Kidney (tissue), 14 donors: ENCODE data around the gene PRPSAP1. TPM values are rescaled to one million over a fixed set of nuclear protein-coding genes. Genes with fewer than 3 reads are reported as not detected.

Experiments
- DNase-seq, 5 donors: peaks; one replicate each; pipeline ENCODE4 v3.0.0-alpha.2; 2013 to 2020
- FAIRE-seq: peaks from 2 replicates; lab custom pipeline; 2012; peaks lifted over from hg19 to GRCh38; lab: Jason Lieb, UNC
- H3K27ac ChIP-seq, 2 donors: one replicate each; pipeline ENCODE4 v1.7.0; 2013; ENCODE audit warnings: low read depth in 2 of 2, low read length in 2 of 2, inconsistent platforms in 1 of 2
- H3K27me3 ChIP-seq: one replicate; pipeline ENCODE4 v1.7.1; 2013; ENCODE audit warnings: low read length, inconsistent platforms; ENCODE audit not compliant: control insufficient read depth, insufficient read depth
- H3K36me3 ChIP-seq, 3 donors: one replicate each; pipeline versions ENCODE4 v1.7.0 to v1.7.1; 2013; ENCODE audit warnings: low read length in 3 of 3, control low read depth in 1 of 3, inconsistent platforms in 1 of 3; ENCODE audit not compliant: insufficient read depth in 3 of 3, control insufficient read depth in 2 of 3
- H3K4me1 ChIP-seq, 3 donors: one replicate each; pipeline versions ENCODE4 v1.7.0 to v1.7.1; 2013; ENCODE audit warnings: low read length in 3 of 3, inconsistent platforms in 1 of 3, low read depth in 1 of 3; ENCODE audit not compliant: control insufficient read depth in 2 of 3, insufficient read depth in 2 of 3
- H3K4me3 ChIP-seq, 3 donors: one replicate each; pipeline versions ENCODE4 v1.7.0 to v1.8.1; 2013; ENCODE audit warnings: low read length in 3 of 3, control low read depth in 1 of 3, inconsistent platforms in 1 of 3
- H3K9ac ChIP-seq, 3 donors: one replicate each; pipeline versions ENCODE4 v1.7.0 to v1.7.1; 2013; ENCODE audit warnings: low read length in 3 of 3, control low read depth in 1 of 3, inconsistent platforms in 1 of 3
- H3K9me3 ChIP-seq, 3 donors: one replicate each; pipeline versions ENCODE4 v1.7.0 to v1.7.1; 2013; ENCODE audit warnings: low read length in 3 of 3, control low read depth in 1 of 3, inconsistent platforms in 1 of 3; ENCODE audit not compliant: control insufficient read depth in 2 of 3, insufficient read depth in 1 of 3
- intact Hi-C: fragments of 100-400 bp; cut with DNase I; formaldehyde crosslinking; loops from one replicate; pipeline ENCODE4 v1.11.1; 2022
- polyA plus RNA-seq: library from polyadenylated mRNA; stranded (reverse); fragments of 350-450 nt; fragmentation: Illumina TruSeq; extraction: RNeasy Lipid Tissue Mini Kit (QIAGEN cat#74804); gene quantifications from one replicate; pipeline ENCODE4 v1.2.3, GENCODE V29; 2014; ENCODE audit warnings: low read depth, low replicate concordance; ENCODE audit not compliant: insufficient read depth
- total RNA-seq: library from RNA; stranded (reverse); fragmentation: NEBNext Ultra II Directional; extraction: Animal tissue kit (Norgen Biotek cat#: 25700); gene quantifications from one replicate; pipeline ENCODE4 v1.2.1, GENCODE V29; 2021
- TF ChIP-seq, protein P1 (sequence below): IDR thresholded peaks from 3 replicates; pipeline ENCODE4 v1.5.1; 2012; ENCODE audit warnings: mild to moderate bottlenecking, moderate library complexity, borderline replicate concordance; ENCODE audit not compliant: insufficient read depth; ENCODE audit errors: extremely low read depth
- donor health status: control.
- donor health status: control.
- donor health status: control.
- donor health status: control.
- donor health status: control.
- donor health status: DM: yes; HTN: yes; CAD: no.
- donor health status: Normal renal cell carcinoma (clear cell type).

Gene PRPSAP1
- total and polyA plus RNA-seq, 2 donors from 2014 or later = 37.6 to 39.9 TPM

DNA sequence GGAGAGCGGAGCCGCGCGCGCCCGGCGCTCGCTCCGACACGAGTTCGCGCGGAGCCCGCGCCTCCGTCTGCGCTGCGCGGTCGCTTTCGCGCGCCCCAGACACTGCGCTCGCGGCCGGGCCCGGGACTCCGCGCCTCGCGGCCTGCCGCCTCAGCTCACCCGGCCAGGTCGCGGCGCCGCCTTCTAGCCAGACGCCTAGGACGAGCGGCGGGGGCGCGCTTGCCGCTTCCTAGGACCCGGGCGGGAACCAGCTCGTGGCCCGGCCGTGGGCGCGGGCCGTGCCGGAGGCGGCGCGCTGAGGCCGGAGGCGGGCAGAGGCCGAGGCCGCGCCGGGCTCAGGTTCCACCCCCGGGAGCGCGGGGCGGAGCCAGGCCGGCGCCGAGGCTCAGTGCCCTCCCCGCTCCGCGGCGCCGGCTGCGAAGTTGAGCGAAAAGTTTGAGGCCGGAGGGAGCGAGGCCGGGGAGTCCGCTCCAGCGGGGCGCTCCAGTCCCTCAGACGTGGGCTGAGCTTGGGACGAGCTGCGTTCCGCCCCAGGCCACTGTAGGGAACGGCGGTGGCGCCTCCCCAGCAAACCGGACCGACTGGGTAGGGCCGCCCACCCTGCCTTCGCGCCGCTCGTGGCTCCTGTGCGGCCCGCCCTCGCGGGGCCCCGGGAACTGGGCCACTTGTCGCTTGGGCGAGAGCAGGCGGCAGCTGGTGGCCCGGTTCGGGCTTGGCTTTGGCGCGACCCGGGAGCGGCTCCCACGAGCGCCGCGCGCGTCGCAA is 30.7 kb upstream of the PRPSAP1 start, which contains the start of gene SPHK1:
Gene SPHK1 (plus strand): TSS at position 388 of the 765 bp plus-strand sequence. CDS start 1,036 bp downstream, outside the sequence.
- peak within 1 kb of the TSS; percentile 63 to 65 for H3K27ac ChIP-seq
- peak; percentile 69 to 92 (median 84) for DNase-seq
- no peaks in the 10 kb centered on the region for H3K9me3 ChIP-seq
- peaks cover 0 to 3% (median 0%) of the 10 kb centered on the region in 3 donors for H3K36me3 ChIP-seq
- FAIRE-seq = no peak
- H3K27me3 ChIP-seq = no peaks in the 10 kb centered on the region
- H3K4me1 ChIP-seq = peaks cover 0 to 25% (median 0%) of the 10 kb centered on the region in 3 donors
- TF ChIP-seq, protein P1, sequence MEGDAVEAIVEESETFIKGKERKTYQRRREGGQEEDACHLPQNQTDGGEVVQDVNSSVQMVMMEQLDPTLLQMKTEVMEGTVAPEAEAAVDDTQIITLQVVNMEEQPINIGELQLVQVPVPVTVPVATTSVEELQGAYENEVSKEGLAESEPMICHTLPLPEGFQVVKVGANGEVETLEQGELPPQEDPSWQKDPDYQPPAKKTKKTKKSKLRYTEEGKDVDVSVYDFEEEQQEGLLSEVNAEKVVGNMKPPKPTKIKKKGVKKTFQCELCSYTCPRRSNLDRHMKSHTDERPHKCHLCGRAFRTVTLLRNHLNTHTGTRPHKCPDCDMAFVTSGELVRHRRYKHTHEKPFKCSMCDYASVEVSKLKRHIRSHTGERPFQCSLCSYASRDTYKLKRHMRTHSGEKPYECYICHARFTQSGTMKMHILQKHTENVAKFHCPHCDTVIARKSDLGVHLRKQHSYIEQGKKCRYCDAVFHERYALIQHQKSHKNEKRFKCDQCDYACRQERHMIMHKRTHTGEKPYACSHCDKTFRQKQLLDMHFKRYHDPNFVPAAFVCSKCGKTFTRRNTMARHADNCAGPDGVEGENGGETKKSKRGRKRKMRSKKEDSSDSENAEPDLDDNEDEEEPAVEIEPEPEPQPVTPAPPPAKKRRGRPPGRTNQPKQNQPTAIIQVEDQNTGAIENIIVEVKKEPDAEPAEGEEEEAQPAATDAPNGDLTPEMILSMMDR = no peak
- intact Hi-C loops = no loop called here
- peak within 1 kb of the TSS; percentile 28 to 63 (median 60) for H3K4me3 ChIP-seq
- peak within 1 kb of the TSS in 2 of 3 donors; percentile 49 to 51 for H3K9ac ChIP-seq

DNA sequence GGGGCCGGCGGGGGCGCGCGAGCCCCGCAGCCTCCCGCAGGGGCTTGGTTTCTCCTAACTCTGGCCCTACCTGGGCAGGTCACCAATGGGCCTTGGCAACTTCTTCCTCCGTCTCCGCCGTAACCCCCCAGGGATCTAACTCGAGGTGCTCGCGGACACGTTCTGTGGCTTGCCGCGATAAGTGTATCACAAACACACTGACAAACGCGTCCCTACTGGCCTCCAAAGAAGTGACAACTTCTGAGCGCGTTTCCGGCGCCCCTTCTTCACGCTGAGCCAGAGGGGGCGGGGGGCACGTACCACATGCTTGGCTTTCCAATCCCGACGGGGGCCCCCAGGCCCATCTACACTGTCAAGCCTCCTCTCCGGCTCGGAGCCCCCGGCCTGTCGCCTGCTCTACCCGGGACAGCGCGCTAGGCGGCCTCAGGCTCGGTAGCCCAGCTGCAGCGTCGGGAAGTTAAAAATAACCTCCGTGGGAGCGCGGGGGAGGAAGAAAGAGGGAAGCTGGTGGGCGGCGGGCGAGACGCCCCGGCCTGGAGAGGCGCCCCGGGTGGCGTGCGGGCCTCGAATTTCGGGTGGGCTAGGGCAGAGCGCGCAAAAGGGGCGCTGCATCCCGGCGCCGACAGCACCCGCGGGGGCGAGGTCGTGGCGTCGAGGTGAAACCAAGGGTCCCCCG is 30.0 kb upstream of the PRPSAP1 start:
- peaks cover 0 to 25% (median 0%) of the 10 kb centered on the region in 3 donors for H3K4me1 ChIP-seq
- peak overlapping the region in 1 of 2 donors; percentile 48 for H3K27ac ChIP-seq
- H3K9ac ChIP-seq = peak overlapping the region in 2 of 3 donors; percentile 49 to 51
- TF ChIP-seq, protein P1 = no peak
- H3K9me3 ChIP-seq = no peaks in the 10 kb centered on the region
- H3K36me3 ChIP-seq = no peaks in the 10 kb centered on the region
- FAIRE-seq = no peak
- peak in 4 of 5 donors; percentile 61 to 87 (median 80) for DNase-seq
- intact Hi-C loops = no loop called here
- H3K4me3 ChIP-seq = peak overlapping the region; percentile 28 to 63 (median 60)
- H3K27me3 ChIP-seq = no peaks in the 10 kb centered on the region

GRCh38 chr17:76382803-76383545 is 29.3 kb upstream of the PRPSAP1 start:
- Histone ChIP-seq H3K4me3 (peak overlapping the region; percentile 30 to 63 (median 60)), H3K9me3 (no peaks in the 10 kb centered on the region), H3K9ac (peak overlapping the region in 1 of 3 donors; percentile 51), H3K36me3 (no peaks in the 10 kb centered on the region), H3K27ac (no peak overlapping the region), H3K27me3 (no peaks in the 10 kb centered on the region), H3K4me1 (peaks cover 0 to 25% (median 0%) of the 10 kb centered on the region in 3 donors)
- intact Hi-C loops = no loop called here
- DNase-seq (peak in 4 of 5 donors; percentile 59 to 89 (median 76)), FAIRE-seq (no peak)
- TF ChIP-seq, protein P1 = no peak
